NCI-H510A treated with DMSO at 0.1 percent for 48 hours (cell line): ENCODE data around the gene KCNG2.

Experiments
- DNase-seq: peaks from one replicate; lab custom pipeline; 2025; lab: John Stamatoyannopoulos, UW

KCNG2 gene

GRCh38 chr18:79910563-79911343 lies 113.0 kb downstream of the KCNG2 start:
- no peak for DNase-seq

GRCh38 chr18:79911344-79912270 lies 113.9 kb downstream of the KCNG2 start:
- DNase-seq, result no peak

GRCh38 chr18:79912409-79912991 lies 114.8 kb downstream of the KCNG2 start:
- DNase-seq, result no peak

GRCh38 chr18:79912994-79913831 lies 115.5 kb downstream of the KCNG2 start:
- no peak for DNase-seq

- no peak for DNase-seq
These were observed 116.9 kb downstream of the KCNG2 start for GRCh38 chr18:79914614-79915160.

- no peak for DNase-seq
These were observed 117.7 kb downstream of the KCNG2 start for GRCh38 chr18:79915161-79916127.

- DNase-seq, result no peak
These were observed 118.4 kb downstream of the KCNG2 start for GRCh38 chr18:79916128-79916494.

GRCh38 chr18:79916546-79917168 lies 118.9 kb downstream of the KCNG2 start:
- DNase-seq, result no peak

- DNase-seq, result no peak
These were observed 119.6 kb downstream of the KCNG2 start for GRCh38 chr18:79917169-79917852.

- DNase-seq, result no peak
These were observed 120.3 kb downstream of the KCNG2 start for GRCh38 chr18:79917853-79918614.

GRCh38 chr18:79918615-79919011 lies 120.9 kb downstream of the KCNG2 start:
- DNase-seq, result no peak

GRCh38 chr18:79919089-79919488 lies 121.4 kb downstream of the KCNG2 start:
- no peak for DNase-seq

- no peak for DNase-seq
These were observed 124.5 kb downstream of the KCNG2 start for GRCh38 chr18:79921984-79922965.

GRCh38 chr18:79922971-79923411 lies 125.3 kb downstream of the KCNG2 start:
- DNase-seq, result no peak

- DNase-seq, result no peak
These were observed 126.3 kb downstream of the KCNG2 start for GRCh38 chr18:79923896-79924585.
